CD4-positive, alpha-beta T cell treated with Interleukin-6 for 4 hours (primary cell): ENCODE results near the gene LRPPRC.
A peak's percentile ranks its signal among the peaks of the same experiment; 100 is the strongest.

Experiments
- DNase-seq: peaks from one replicate; pipeline ENCODE4 v3.0.0-alpha.2; 2020; ENCODE audit warnings: mixed read lengths

The LRPPRC gene

GRCh38 chr2:43906448-43907109, 89.2 kb downstream of the LRPPRC start:
- DNase-seq = no peak

GRCh38 chr2:43905871-43906270, 89.9 kb downstream of the LRPPRC start:
- DNase-seq = no peak

GRCh38 chr2:43905371-43905803, 90.4 kb downstream of the LRPPRC start:
- no peak for DNase-seq

GRCh38 chr2:43899589-43899988, 96.2 kb downstream of the LRPPRC start:
- DNase-seq = no peak

- no peak for DNase-seq
These were observed 96.9 kb downstream of the LRPPRC start for GRCh38 chr2:43898838-43899346.

- no peak for DNase-seq
These were observed 97.5 kb downstream of the LRPPRC start for GRCh38 chr2:43898134-43898837.

GRCh38 chr2:43897492-43897891, 98.3 kb downstream of the LRPPRC start:
- DNase-seq = no peak

- no peak for DNase-seq
These were observed 98.9 kb downstream of the LRPPRC start for GRCh38 chr2:43896906-43897305.

- DNase-seq = no peak
These were observed 101.0 kb downstream of the LRPPRC start for GRCh38 chr2:43894743-43895142.

GRCh38 chr2:43890855-43891254, 104.9 kb downstream of the LRPPRC start:
- no peak for DNase-seq

GRCh38 chr2:43889416-43889815, 106.4 kb downstream of the LRPPRC start:
- DNase-seq = no peak

- no peak for DNase-seq
These were observed 108.6 kb downstream of the LRPPRC start for GRCh38 chr2:43887176-43887575.

- no peak for DNase-seq
These were observed 110.6 kb downstream of the LRPPRC start for GRCh38 chr2:43885132-43885632.

- DNase-seq = no peak
These were observed 111.1 kb downstream of the LRPPRC start for GRCh38 chr2:43884689-43885088.

- no peak for DNase-seq
These were observed 113.5 kb downstream of the LRPPRC start for GRCh38 chr2:43882312-43882711.

- no peak for DNase-seq
These were observed 114.8 kb downstream of the LRPPRC start for GRCh38 chr2:43880952-43881351.

- DNase-seq = no peak
These were observed 115.3 kb downstream of the LRPPRC start for GRCh38 chr2:43880471-43880870.

- no peak for DNase-seq
These were observed 116.5 kb downstream of the LRPPRC start for GRCh38 chr2:43879261-43879660.

- peak; percentile 58 for DNase-seq
These were observed 117.9 kb downstream of the LRPPRC start for GRCh38 chr2:43877782-43878464.

- DNase-seq = no peak
These were observed 120.9 kb downstream of the LRPPRC start for GRCh38 chr2:43874776-43875451.

- DNase-seq = no peak
These were observed 123.6 kb downstream of the LRPPRC start for GRCh38 chr2:43872151-43872550.

- DNase-seq = no peak
These were observed 140.5 kb downstream of the LRPPRC start for GRCh38 chr2:43855292-43855691.

- no peak for DNase-seq
These were observed 141.1 kb downstream of the LRPPRC start for GRCh38 chr2:43854671-43855070.
